Breast epithelium (tissue), 3 donors: ENCODE measurements around the gene VEZT.

Experiments
- POLR2A ChIP-seq: fragments of 450-650 bp; IDR thresholded peaks from one replicate; pipeline ENCODE4 v1.6.1; 2016; ENCODE audit warnings: antibody characterized with exemption, mild to moderate bottlenecking, moderate library complexity
- POLR2AphosphoS5 ChIP-seq, 3 donors: sonication (generic); formaldehyde crosslinking; IDR thresholded peaks; one replicate each; pipeline ENCODE4 v1.6.1; 2017; ENCODE audit warnings: antibody characterized with exemption in 3 of 3

GRCh38 chr12:95261109-95261508 lies 43.5 kb downstream of the VEZT start:
- TF ChIP-seq POLR2AphosphoS5 (IDR thresholded peaks at IDR 0.05) (no peak), POLR2A (no peak)
